Lower lobe of right lung (tissue), 2 donors: ENCODE results near the gene HDHD5. TPM values are rescaled to one million over a fixed set of nuclear protein-coding genes. Genes with fewer than 3 reads are reported as not detected.

Source experiments
- ATAC-seq, 2 donors: fragments of 200-7000 bp; cut with Tn5 transposase; one replicate each; pipeline ENCODE4 v1.9.1; 2020 to 2022; ENCODE audit warnings: mild to moderate bottlenecking in 2 of 2, moderate library complexity in 2 of 2
- DNase-seq: peaks from one replicate; pipeline ENCODE4 v3.0.0-alpha.2; 2020
- H3K27ac ChIP-seq: fragments of 200-600 bp; one replicate; pipeline ENCODE4 v1.8.0; 2022
- H3K27me3 ChIP-seq: fragments of 200-600 bp; one replicate; pipeline ENCODE4 v1.8.0; 2022; ENCODE audit warnings: low read depth
- H3K36me3 ChIP-seq: fragments of 200-600 bp; one replicate; pipeline ENCODE4 v1.8.0; 2022; ENCODE audit warnings: mild to moderate bottlenecking
- H3K4me1 ChIP-seq: fragments of 200-600 bp; one replicate; pipeline ENCODE4 v1.8.0; 2022
- H3K4me3 ChIP-seq: fragments of 200-600 bp; one replicate; pipeline ENCODE4 v1.8.0; 2022; ENCODE audit warnings: mild to moderate bottlenecking
- H3K9me3 ChIP-seq: fragments of 200-600 bp; one replicate; pipeline ENCODE4 v1.8.0; 2022
- CTCF ChIP-seq: fragments of 200-600 bp; IDR thresholded peaks from one replicate; pipeline ENCODE4 v1.8.0; 2022; ENCODE audit warnings: antibody characterized with exemption, mild to moderate bottlenecking
- intact Hi-C: fragments of 100-400 bp; cut with DNase I; formaldehyde crosslinking; loops from one replicate; pipeline ENCODE4 v1.11.0; 2022
- total RNA-seq: library from RNA; stranded (reverse); fragmentation: NEBNext Ultra II Directional; extraction: Animal tissue kit (Norgen Biotek cat#: 25700); gene quantifications from one replicate; pipeline ENCODE4 v1.2.1, GENCODE V29; 2021
- donor health status: DM: no; HTN: yes; CAD: no; lungs with severe emphysema.

The HDHD5 gene
- total RNA-seq, 1 donor from 2014 or later = 26.2 TPM

GRCh38 chr22:17115236-17115635, 43.8 kb downstream of the HDHD5 start:
- intact Hi-C loops = no loop called here
- Histone ChIP-seq H3K9me3 (no peaks in the 10 kb centered on the region), H3K36me3 (peaks cover 4% of the 10 kb centered on the region), H3K4me3 (no peak overlapping the region), H3K4me1 (peaks cover 48% of the 10 kb centered on the region), H3K27ac (no peak overlapping the region), H3K27me3 (peaks cover 12% of the 10 kb centered on the region)
- ATAC-seq (no peak), DNase-seq (no peak)
- no peak for TF ChIP-seq CTCF

GRCh38 chr22:17114898-17115235, 44.2 kb downstream of the HDHD5 start:
- no peak overlapping the region for H3K27ac ChIP-seq
- peaks cover 48% of the 10 kb centered on the region for H3K4me1 ChIP-seq
- DNase-seq (no peak), ATAC-seq (no peak)
- TF ChIP-seq CTCF = no peak
- intact Hi-C loops = no loop called here
- H3K36me3 ChIP-seq = peaks cover 7% of the 10 kb centered on the region
- H3K9me3 ChIP-seq = no peaks in the 10 kb centered on the region
- no peak overlapping the region for H3K4me3 ChIP-seq
- peaks cover 10% of the 10 kb centered on the region for H3K27me3 ChIP-seq

- peaks cover 43% of the 10 kb centered on the region for H3K4me1 ChIP-seq
- no peak overlapping the region for H3K4me3 ChIP-seq
- ATAC-seq (no peak), DNase-seq (no peak)
- H3K27ac ChIP-seq = no peak overlapping the region
- intact Hi-C loops = no loop called here
- H3K9me3 ChIP-seq = no peaks in the 10 kb centered on the region
- no peak for TF ChIP-seq CTCF
- H3K27me3 ChIP-seq = peaks cover 5% of the 10 kb centered on the region
- peaks cover 12% of the 10 kb centered on the region for H3K36me3 ChIP-seq
Measured at GRCh38 chr22:17114173-17114897, 44.7 kb downstream of the HDHD5 start.

GRCh38 chr22:17113600-17113999, 45.5 kb downstream of the HDHD5 start:
- H3K27me3 ChIP-seq = no peaks in the 10 kb centered on the region
- peaks cover 19% of the 10 kb centered on the region for H3K36me3 ChIP-seq
- DNase-seq = no peak
- TF ChIP-seq CTCF = no peak
- H3K4me3 ChIP-seq = no peak overlapping the region
- peaks cover 36% of the 10 kb centered on the region for H3K4me1 ChIP-seq
- no peaks in the 10 kb centered on the region for H3K9me3 ChIP-seq
- ATAC-seq = no peak
- H3K27ac ChIP-seq = no peak overlapping the region
- intact Hi-C loops = no loop called here

GRCh38 chr22:17112491-17113042, 46.5 kb downstream of the HDHD5 start:
- no peaks in the 10 kb centered on the region for H3K9me3 ChIP-seq
- no peaks in the 10 kb centered on the region for H3K27me3 ChIP-seq
- peaks cover 31% of the 10 kb centered on the region for H3K4me1 ChIP-seq
- peak; percentile 66 for ATAC-seq
- intact Hi-C loops = no loop called here
- H3K4me3 ChIP-seq = no peak overlapping the region
- no peak overlapping the region for H3K27ac ChIP-seq
- H3K36me3 ChIP-seq = peaks cover 30% of the 10 kb centered on the region
- TF ChIP-seq CTCF = no peak
- no peak for DNase-seq
